WTC11 (cell line): ENCODE data around the gene PTPN12.

Experiments
- AFF4 ChIP-seq: sonication (generic); formaldehyde crosslinking; IDR thresholded peaks from 2 replicates; pipeline ENCODE4 v1.8.1; 2023; ENCODE audit warnings: mild to moderate bottlenecking, missing genetic modification reagents, borderline replicate concordance
- ESRRA ChIP-seq: sonication (generic); formaldehyde crosslinking; IDR thresholded peaks from 2 replicates; pipeline ENCODE4 v1.8.1; 2022; ENCODE audit warnings: mild to moderate bottlenecking, missing genetic modification reagents, borderline replicate concordance
- NFE2L1 ChIP-seq: sonication (generic); formaldehyde crosslinking; IDR thresholded peaks from 2 replicates; pipeline ENCODE4 v1.8.1; 2023; ENCODE audit warnings: missing genetic modification reagents
- NR2C2 ChIP-seq: sonication (generic); formaldehyde crosslinking; IDR thresholded peaks from 2 replicates; pipeline ENCODE4 v1.8.0; 2022; ENCODE audit warnings: mild to moderate bottlenecking, missing genetic modification reagents
- TF ChIP-seq, protein P1 (sequence below): sonication (generic); formaldehyde crosslinking; IDR thresholded peaks from 2 replicates; pipeline ENCODE4 v1.8.0; 2022; ENCODE audit warnings: mild to moderate bottlenecking, missing genetic modification reagents
- TF ChIP-seq, protein P2 (sequence below): fragments of 200-600 bp; IDR thresholded peaks from 2 replicates; pipeline ENCODE4 v1.8.0; 2022; ENCODE audit warnings: antibody characterized with exemption

- TF ChIP-seq, protein P1, sequence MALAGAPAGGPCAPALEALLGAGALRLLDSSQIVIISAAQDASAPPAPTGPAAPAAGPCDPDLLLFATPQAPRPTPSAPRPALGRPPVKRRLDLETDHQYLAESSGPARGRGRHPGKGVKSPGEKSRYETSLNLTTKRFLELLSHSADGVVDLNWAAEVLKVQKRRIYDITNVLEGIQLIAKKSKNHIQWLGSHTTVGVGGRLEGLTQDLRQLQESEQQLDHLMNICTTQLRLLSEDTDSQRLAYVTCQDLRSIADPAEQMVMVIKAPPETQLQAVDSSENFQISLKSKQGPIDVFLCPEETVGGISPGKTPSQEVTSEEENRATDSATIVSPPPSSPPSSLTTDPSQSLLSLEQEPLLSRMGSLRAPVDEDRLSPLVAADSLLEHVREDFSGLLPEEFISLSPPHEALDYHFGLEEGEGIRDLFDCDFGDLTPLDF (CRISPR knock-in tag), result no peak
- TF ChIP-seq ESRRA (CRISPR knock-in tag) (no peak), NR2C2 (CRISPR knock-in tag) (no peak), AFF4 (no peak), NFE2L1 (CRISPR knock-in tag) (no peak)
- TF ChIP-seq, protein P2, sequence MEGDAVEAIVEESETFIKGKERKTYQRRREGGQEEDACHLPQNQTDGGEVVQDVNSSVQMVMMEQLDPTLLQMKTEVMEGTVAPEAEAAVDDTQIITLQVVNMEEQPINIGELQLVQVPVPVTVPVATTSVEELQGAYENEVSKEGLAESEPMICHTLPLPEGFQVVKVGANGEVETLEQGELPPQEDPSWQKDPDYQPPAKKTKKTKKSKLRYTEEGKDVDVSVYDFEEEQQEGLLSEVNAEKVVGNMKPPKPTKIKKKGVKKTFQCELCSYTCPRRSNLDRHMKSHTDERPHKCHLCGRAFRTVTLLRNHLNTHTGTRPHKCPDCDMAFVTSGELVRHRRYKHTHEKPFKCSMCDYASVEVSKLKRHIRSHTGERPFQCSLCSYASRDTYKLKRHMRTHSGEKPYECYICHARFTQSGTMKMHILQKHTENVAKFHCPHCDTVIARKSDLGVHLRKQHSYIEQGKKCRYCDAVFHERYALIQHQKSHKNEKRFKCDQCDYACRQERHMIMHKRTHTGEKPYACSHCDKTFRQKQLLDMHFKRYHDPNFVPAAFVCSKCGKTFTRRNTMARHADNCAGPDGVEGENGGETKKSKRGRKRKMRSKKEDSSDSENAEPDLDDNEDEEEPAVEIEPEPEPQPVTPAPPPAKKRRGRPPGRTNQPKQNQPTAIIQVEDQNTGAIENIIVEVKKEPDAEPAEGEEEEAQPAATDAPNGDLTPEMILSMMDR, result no peak
Measured at GRCh38 chr7:77600952-77601351, 63.9 kb downstream of the PTPN12 start.
